Measurements from ENCODE around the gene TLCD3B.

- TF ChIP-seq HDGF (IDR thresholded peaks at IDR 0.05; ENCODE audit: borderline replicate concordance) (no peak), LEF1 (IDR thresholded peaks at IDR 0.05; ENCODE audit: borderline replicate concordance) (no peak), FOXA1 (IDR thresholded peaks at IDR 0.05) (no peak)
Observed at GRCh38 chr16:30011714-30012504, 19.2 kb downstream of the TLCD3B start.

All from HEK293T (cell line).